Anterior cingulate cortex (tissue), 58 donors: ENCODE data around the gene SLC12A4.
"Not testable (repeated sequence)": the region's sequence is repeated elsewhere in the genome, so short reads cannot be mapped to it uniquely, and the experiment has no call there.

Source experiments
- DNase-seq, 58 donors: peaks; one replicate each; lab custom pipeline; 2025; lab: John Stamatoyannopoulos, UW

Gene SLC12A4

GRCh38 chr16:67989322-67990017 lies 21.0 kb upstream of the SLC12A4 start:
- DNase-seq = peak in 1 of 58 donors; percentile 9

GRCh38 chr16:67988675-67989074 lies 20.2 kb upstream of the SLC12A4 start:
- no peak for DNase-seq

GRCh38 chr16:67987460-67988160 lies 19.2 kb upstream of the SLC12A4 start:
- peak in 34 of 58 donors; percentile 5 to 70 (median 34) for DNase-seq

GRCh38 chr16:67986949-67987348 lies 18.5 kb upstream of the SLC12A4 start:
- DNase-seq = no peak

GRCh38 chr16:67982011-67982696 lies 13.7 kb upstream of the SLC12A4 start:
- DNase-seq = no peak

- DNase-seq = no peak
These were observed 11.7 kb upstream of the SLC12A4 start, which contains the start of gene DPEP3 for GRCh38 chr16:67979955-67980678. Gene DPEP3, minus strand, starts transcription at chr16:67980499. Its CDS starts 119 bp downstream, at chr16:67980380.

GRCh38 chr16:67977469-67978227 lies 9.2 kb upstream of the SLC12A4 start:
- no peak for DNase-seq

GRCh38 chr16:67977005-67977404 lies 8.6 kb upstream of the SLC12A4 start:
- DNase-seq = no peak

- DNase-seq = no peak
These were observed 7.8 kb upstream of the SLC12A4 start for GRCh38 chr16:67976205-67976604.

GRCh38 chr16:67975321-67976105 lies 7.1 kb upstream of the SLC12A4 start:
- no peak for DNase-seq

GRCh38 chr16:67972285-67972684 lies 3.8 kb upstream of the SLC12A4 start:
- DNase-seq = not testable (repeated sequence)

GRCh38 chr16:67971111-67971510 lies 2.7 kb upstream of the SLC12A4 start:
- no peak for DNase-seq

- DNase-seq = no peak
These were observed 1.0 kb upstream of the SLC12A4 start for GRCh38 chr16:67969254-67970039.

- DNase-seq = no peak
These were observed 458 bp downstream of the SLC12A4 start for GRCh38 chr16:67967958-67968399.

- DNase-seq = no peak
These were observed 1.1 kb downstream of the SLC12A4 start for GRCh38 chr16:67967183-67967957.

GRCh38 chr16:67966549-67967182 lies 1.8 kb downstream of the SLC12A4 start:
- no peak for DNase-seq
